HS-5 (cell line): Measurements from ENCODE around the gene HES7.

ENCODE experiments used
- DNase-seq: peaks from one replicate; pipeline ENCODE4 v3.0.0-alpha.2; 2012; ENCODE audit warnings: low read depth

Gene HES7

GRCh38 chr17:8155231-8155995, 31.5 kb upstream of the HES7 start:
- DNase-seq, result no peak

DNA sequence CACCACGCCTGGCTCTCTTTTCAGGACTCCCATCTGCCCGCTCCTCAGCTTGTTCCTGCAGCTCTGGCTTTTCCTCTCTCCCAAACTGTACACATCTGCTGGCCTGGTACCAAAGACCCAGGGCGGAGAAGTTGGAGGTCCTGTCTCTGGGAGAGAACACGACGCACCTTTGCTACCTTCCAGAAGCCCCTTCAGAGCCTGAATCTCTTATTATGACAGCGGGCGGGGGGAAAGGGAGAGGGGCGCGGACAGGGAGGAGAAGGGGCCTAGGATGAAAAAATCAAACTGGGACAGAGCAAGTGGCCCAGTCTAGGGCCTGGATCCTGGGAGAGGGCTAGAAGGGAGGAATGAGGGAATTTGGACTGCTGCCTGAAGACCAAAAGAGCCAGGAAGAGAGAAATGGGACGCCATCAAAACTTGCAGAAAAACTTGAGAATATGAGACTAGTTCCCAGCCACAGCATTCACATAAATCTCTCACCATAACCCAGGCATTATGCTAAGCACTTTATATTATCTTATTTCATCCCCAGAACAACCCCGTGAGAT, 30.8 kb upstream of the HES7 start:
- DNase-seq, result no peak

- DNase-seq, result peak; percentile 91
Measured at GRCh38 chr17:8153957-8154607, 30.2 kb upstream of the HES7 start.

DNA sequence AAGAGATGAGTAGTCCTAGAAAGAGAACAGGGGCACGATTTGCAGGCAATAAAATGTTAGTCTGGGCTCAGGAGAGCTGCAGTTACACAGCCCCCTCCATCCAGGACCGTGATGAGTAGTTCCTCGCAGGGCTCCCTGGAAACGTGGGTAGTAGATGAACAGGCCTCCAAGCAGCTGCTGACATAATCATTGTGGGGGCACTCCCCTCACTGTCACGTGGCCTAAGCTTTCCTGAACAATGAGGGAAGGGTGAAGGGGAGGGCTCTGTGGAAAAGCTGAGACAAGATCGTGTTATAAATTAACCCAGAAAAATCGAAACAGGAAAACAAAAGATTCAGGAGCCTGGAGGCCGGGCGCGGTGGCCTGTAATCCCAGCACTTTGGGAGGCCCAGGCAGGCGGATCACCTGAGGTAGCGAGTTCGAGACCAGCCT, 29.6 kb upstream of the HES7 start:
- peak; percentile 85 for DNase-seq

DNA sequence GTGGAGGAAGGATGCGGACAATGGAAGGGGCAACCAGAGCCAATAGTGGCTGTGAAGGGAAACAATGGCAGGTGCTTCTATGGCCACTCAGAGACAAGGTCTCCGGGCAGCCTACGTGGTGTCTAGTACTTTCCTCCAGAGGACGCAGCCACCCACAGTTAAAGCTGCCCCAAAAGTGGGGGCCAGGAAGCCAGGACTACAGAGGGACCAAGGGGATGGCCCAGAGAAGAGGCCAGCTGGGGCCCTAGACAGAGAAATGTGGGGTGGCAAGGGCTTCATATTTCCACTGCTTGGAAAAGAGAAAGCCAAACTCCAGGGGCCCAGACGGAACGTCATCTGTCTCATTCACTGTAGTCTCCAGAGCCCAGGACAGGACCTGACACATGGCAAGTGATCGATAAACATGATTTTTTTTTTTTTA, 29.1 kb upstream of the HES7 start:
- DNase-seq, result no peak

GRCh38 chr17:8152112-8152775, 28.3 kb upstream of the HES7 start, which contains the start of gene PER1:
Gene PER1 (minus strand): TSS chr17:8152404. CDS start chr17:8150706, 1,698 bp downstream.
- DNase-seq, result no peak

- no peak for DNase-seq
Measured at GRCh38 chr17:8151641-8152111, 27.8 kb upstream of the HES7 start.

GRCh38 chr17:8151120-8151640, 27.3 kb upstream of the HES7 start:
- DNase-seq, result no peak

GRCh38 chr17:8150194-8151119, 26.6 kb upstream of the HES7 start:
- DNase-seq, result no peak

DNA sequence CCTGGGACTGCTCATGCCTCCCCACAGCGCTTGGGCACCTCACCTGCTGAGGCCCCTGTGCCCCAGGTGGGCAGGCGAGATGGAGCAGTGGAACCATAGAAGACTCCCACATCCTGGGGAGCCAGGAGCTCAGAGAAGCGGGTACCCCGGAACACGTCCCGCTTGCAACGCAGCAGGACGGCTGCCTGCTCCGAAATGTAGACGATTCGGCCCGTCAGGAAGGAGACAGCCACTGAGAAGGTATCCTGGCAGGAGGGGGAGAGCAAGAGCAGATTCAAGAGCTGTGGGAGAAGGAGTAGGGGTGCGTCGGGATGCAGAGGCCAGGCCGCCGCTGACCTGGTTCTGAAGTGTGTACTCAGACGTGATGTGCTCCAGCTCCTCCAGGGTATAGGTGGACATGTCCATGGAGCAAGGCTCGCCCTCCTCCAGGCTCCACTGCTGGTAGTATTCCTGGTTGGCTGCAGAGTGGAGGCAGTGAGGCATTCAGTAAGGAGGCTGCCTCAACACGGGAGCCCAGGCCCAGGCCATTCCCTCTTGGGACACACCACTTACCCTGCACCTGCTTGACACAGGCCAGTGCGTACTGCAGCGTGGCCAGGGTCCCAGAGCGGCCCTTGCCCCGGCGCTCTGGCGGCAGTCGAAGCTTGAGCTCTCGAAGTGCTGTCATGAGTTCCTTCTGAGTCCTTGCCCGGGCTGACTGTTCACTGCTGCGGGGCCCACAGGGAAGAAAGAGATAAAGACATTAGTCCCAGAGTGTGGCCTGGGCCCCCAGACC, 25.7 kb upstream of the HES7 start:
- no peak for DNase-seq

- no peak for DNase-seq
Measured at GRCh38 chr17:8148560-8148959, 24.7 kb upstream of the HES7 start.

- no peak for DNase-seq
Measured at GRCh38 chr17:8147805-8148404, 24.0 kb upstream of the HES7 start.

DNA sequence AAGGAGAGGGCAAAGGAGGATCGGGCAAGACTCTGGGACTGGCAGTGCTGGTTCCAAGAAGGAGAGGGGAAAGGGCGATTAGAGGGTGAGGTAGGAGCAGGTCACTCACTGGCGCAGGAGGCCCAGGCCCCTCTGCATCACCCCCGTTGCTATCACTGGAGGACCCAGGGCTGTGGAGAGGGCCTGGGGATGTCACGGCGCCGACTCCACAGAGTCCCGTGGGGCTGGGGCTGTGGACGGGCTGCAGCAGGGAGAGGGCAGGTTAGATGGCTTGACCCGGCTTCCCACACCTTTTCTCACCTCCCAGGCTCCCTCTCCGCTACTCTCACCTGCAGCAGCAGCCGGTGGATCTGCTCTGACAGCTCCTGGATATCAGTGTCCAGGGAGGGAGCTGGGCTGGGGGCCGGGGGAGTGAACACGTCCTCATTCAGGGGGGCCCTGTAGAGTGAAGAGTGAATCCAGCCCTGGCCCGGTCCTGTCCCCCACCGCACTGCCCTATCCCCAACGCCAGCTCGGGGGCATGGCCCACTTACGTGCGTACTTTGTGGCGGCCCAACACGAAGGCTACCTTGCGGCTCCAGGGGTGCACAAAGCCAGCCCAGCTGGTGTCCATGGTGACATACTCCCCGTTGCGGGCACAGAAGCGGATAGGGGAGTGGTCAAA, 23.4 kb upstream of the HES7 start:
- DNase-seq, result no peak

DNA sequence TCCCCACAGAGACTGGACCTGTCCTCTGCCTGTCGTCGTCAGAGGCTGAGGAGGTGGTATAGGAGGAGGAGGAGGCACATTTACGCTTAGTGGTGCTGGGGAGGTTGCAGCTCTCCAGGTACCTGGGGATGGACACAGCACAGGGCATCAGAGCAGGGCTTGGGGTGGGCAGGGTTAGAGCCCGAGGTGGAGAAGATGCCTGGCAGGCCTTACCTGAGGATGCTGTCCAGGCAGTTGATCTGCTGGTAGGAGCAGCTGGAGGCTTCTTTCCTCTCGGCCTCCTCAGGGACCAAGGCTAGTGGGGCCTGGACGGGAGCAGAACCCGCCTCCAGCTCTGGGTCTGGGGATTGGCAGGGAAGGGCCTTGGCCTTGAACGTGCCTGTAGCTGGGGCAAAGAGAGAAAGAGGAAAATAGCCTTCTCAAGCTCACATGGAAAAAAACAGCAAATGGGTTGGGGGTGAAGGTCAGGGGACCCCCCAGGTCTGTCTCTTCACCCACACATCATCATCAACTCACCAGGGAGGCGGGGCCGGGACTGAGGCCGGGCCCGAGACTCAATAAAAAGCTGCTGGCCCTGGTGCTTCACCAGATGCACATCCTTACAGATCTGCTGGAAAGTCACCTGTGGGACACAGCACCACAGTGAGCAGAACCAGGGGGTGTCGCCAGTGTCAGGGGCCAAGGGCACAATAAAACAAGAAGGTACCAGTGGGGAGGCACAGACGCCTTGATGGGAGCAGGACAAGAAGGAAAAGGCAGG, 22.7 kb upstream of the HES7 start:
- no peak for DNase-seq

GRCh38 chr17:8145811-8146210, 21.9 kb upstream of the HES7 start:
- DNase-seq, result no peak

DNA sequence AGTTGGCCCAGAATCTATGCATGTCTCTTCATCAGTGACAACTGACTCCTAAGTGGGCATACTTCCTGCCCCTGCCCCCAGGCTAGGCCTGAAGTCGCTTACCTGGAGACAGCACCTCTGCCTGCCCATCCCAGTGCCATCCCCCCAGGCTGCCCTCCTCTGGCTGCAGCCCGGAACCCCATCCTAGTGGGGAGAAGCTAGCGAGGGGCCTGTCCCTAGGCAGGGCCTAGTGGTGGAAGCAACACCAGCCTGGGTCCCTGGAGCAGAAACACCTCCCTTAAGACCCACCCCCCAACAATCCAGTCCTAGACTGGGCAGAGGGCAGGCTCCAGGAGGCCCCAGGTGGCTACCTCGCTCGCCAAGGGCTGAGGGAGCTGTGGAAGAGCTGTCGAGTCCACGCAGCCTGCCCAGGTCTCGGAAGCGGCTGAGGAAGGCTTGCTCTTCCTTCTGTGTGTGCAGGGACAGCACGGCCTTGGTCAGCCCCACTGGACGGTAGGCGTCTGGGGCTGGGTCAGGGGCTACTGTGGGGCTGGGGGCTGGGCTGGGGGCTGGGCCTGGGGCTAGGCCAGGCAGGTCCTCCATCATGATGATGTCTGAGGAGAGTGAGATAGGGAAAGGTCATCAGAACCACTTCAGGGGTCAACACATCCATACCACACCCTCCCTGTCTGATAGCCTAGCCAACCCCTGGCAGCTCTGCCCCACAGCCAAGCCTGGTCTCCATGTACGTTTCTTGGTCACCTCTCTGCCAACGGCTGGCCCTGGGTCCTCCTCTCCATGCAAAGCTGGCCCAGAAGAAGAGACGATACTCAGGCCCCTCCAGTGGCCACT, 20.7 kb upstream of the HES7 start:
- DNase-seq, result no peak

GRCh38 chr17:8143581-8144400, 19.9 kb upstream of the HES7 start:
- DNase-seq, result no peak
